Activated CD8-positive, alpha-beta T cell treated with anti-CD3 and anti-CD28 coated beads for 36 hours (primary cell): ENCODE data around the gene RAB8B. TPM values are rescaled to one million over a fixed set of nuclear protein-coding genes. Genes with fewer than 3 reads are reported as not detected.

Experiments
- ATAC-seq: fragments of 200-7000 bp; cut with Tn5 transposase; one replicate; pipeline ENCODE4 v1.10.0; 2021; ENCODE audit warnings: mild to moderate bottlenecking, moderate library complexity
- CTCF ChIA-PET: fragments of 350-600 bp; sonication (Branson Sonifier 250); formaldehyde crosslinking; loops from one replicate; lab custom pipeline; 2021; ENCODE audit warnings: antibody characterized with exemption; lab: Charles Lee
- POLR2A ChIA-PET: fragments of 350-600 bp; sonication (Branson Sonifier 250); formaldehyde crosslinking; loops from one replicate; lab custom pipeline; 2021; ENCODE audit warnings: antibody characterized with exemption; lab: Charles Lee
- DNase-seq: peaks from one replicate; pipeline ENCODE4 v3.0.0-alpha.2; 2020
- H3K27ac Mint-ChIP-seq: one replicate; pipeline ENCODE4 v1.8.0; 2021; ENCODE audit warnings: mild to moderate bottlenecking, mixed read lengths
- H3K27me3 Mint-ChIP-seq: one replicate; pipeline ENCODE4 v1.8.0; 2021; ENCODE audit warnings: mixed read lengths
- H3K36me3 Mint-ChIP-seq: one replicate; pipeline ENCODE4 v1.8.0; 2021; ENCODE audit warnings: low read depth, mixed read lengths
- H3K4me1 Mint-ChIP-seq: one replicate; pipeline ENCODE4 v1.8.0; 2021; ENCODE audit warnings: low read depth, mixed read lengths
- H3K4me3 Mint-ChIP-seq: one replicate; pipeline ENCODE4 v1.8.0; 2021; ENCODE audit warnings: mild to moderate bottlenecking, moderate library complexity, mixed read lengths
- H3K9me3 Mint-ChIP-seq: one replicate; pipeline ENCODE4 v1.8.0; 2021; ENCODE audit warnings: mixed read lengths
- CTCF ChIP-seq: fragments of 200-600 bp; IDR thresholded peaks from one replicate; pipeline ENCODE4 v1.8.0; 2022; ENCODE audit warnings: antibody characterized with exemption, mild to moderate bottlenecking
- intact Hi-C: fragments of 100-400 bp; cut with micrococcal nuclease; formaldehyde crosslinking; loops from one replicate; pipeline ENCODE4 v1.10.0; 2022
- total RNA-seq, 2 experiments: library from RNA; stranded (reverse); gene quantifications; one replicate each; pipeline ENCODE4 v1.2.3, GENCODE V29; 2021

The RAB8B gene
- total RNA-seq, 2 experiments from 2014 or later = 252 to 261 TPM

- POLR2A ChIA-PET = interaction anchor here (1.0 to 1.9 kb wide), 3 partner anchors 10 to 83 kb away, joined by 3 to 5 read pairs (median 4); no protein-coding TSS in a partner anchor
Measured at GRCh38 chr15:63274427-63274826, 85.0 kb downstream of the RAB8B start.

GRCh38 chr15:63276342-63277037, 87.1 kb downstream of the RAB8B start:
- peak overlapping the region; percentile 91 for H3K27ac Mint-ChIP-seq
- H3K9me3 Mint-ChIP-seq = peaks cover 2% of the 10 kb centered on the region
- intact Hi-C loops = loop anchor here (5.0 to 10.0 kb wide), 2 partner anchors 84 to 122 kb away; partner anchors contain the start of gene RPS27L
- ATAC-seq = no peak
- H3K4me1 Mint-ChIP-seq = peaks cover 33% of the 10 kb centered on the region
- no peaks in the 10 kb centered on the region for H3K27me3 Mint-ChIP-seq
- no peak for DNase-seq
- peak overlapping the region; percentile 81 for H3K4me3 Mint-ChIP-seq
- peaks cover 10% of the 10 kb centered on the region for H3K36me3 Mint-ChIP-seq
- CTCF ChIA-PET = interaction anchor here (1.1 to 2.6 kb wide), 3 partner anchors 59 to 110 kb away, joined by 3 to 8 read pairs (median 7); no protein-coding TSS in a partner anchor
- POLR2A ChIA-PET = interaction anchor here (0.8 to 1.5 kb wide), 4 partner anchors 15 to 64 kb away, joined by 3 to 5 read pairs (median 3); no protein-coding TSS in a partner anchor
- no peak for TF ChIP-seq CTCF

More at GRCh38 chr15:63274427-63274826, 85.0 kb downstream of the RAB8B start:
- H3K9me3 Mint-ChIP-seq = peaks cover 2% of the 10 kb centered on the region
- no peak overlapping the region for H3K4me3 Mint-ChIP-seq
- peaks cover 20% of the 10 kb centered on the region for H3K36me3 Mint-ChIP-seq
- ATAC-seq = no peak
- no peaks in the 10 kb centered on the region for H3K27me3 Mint-ChIP-seq
- intact Hi-C loops = loop anchor here (10.0 kb wide), 1 partner anchor 120 kb away; the partner anchor contains the start of gene RPS27L
- H3K4me1 Mint-ChIP-seq = peaks cover 34% of the 10 kb centered on the region
- peak; percentile 32 for DNase-seq
- CTCF ChIA-PET = interaction anchor here (1.0 to 2.6 kb wide), 3 partner anchors 17 to 108 kb away, joined by 3 to 8 read pairs (median 3); no protein-coding TSS in a partner anchor
- H3K27ac Mint-ChIP-seq = peak overlapping the region; percentile 13
- TF ChIP-seq CTCF = no peak

GRCh38 chr15:63277038-63277892, 87.9 kb downstream of the RAB8B start, which contains the start of gene APH1B:
APH1B (plus strand) TSS chr15:63277605; CDS start chr15:63277624, 19 bp downstream.
- ChIA-PET CTCF (interaction anchor here (0.8 to 2.5 kb wide), 5 partner anchors 11 to 120 kb away, joined by 3 to 10 read pairs (median 3); partner anchors contain the start of gene RPS27L), POLR2A (interaction anchor here (0.8 kb wide), 2 partner anchors 17 to 60 kb away, joined by 3 read pairs; no protein-coding TSS in a partner anchor)
- H3K27ac Mint-ChIP-seq = peak within 1 kb of the TSS; percentile 91
- H3K4me1 Mint-ChIP-seq = peaks cover 33% of the 10 kb centered on the region
- no peak for TF ChIP-seq CTCF
- intact Hi-C loops = loop anchor here (5.0 to 10.0 kb wide), 2 partner anchors 85 to 122 kb away; partner anchors contain the start of gene RPS27L
- ATAC-seq (peak; percentile 84), DNase-seq (peak; percentile 77)
- H3K9me3 Mint-ChIP-seq = peaks cover 2% of the 10 kb centered on the region
- peaks cover 10% of the 10 kb centered on the region for H3K36me3 Mint-ChIP-seq
- peak within 1 kb of the TSS; percentile 81 for H3K4me3 Mint-ChIP-seq
- no peaks in the 10 kb centered on the region for H3K27me3 Mint-ChIP-seq

- ChIA-PET POLR2A (no interaction called here), CTCF (interaction anchor here (0.8 to 2.5 kb wide), 4 partner anchors 11 to 121 kb away, joined by 3 to 10 read pairs (median 3); partner anchors contain the start of gene RPS27L)
- peaks cover 30% of the 10 kb centered on the region for H3K4me1 Mint-ChIP-seq
- DNase-seq (no peak), ATAC-seq (no peak)
- H3K9me3 Mint-ChIP-seq = no peaks in the 10 kb centered on the region
- H3K27me3 Mint-ChIP-seq = no peaks in the 10 kb centered on the region
- TF ChIP-seq CTCF = no peak
- intact Hi-C loops = loop anchor here (5.0 to 10.0 kb wide), 2 partner anchors 86 to 123 kb away; partner anchors contain the start of gene RPS27L
- H3K4me3 Mint-ChIP-seq = peak overlapping the region; percentile 70
- H3K27ac Mint-ChIP-seq = peak overlapping the region; percentile 59
- peaks cover 6% of the 10 kb centered on the region for H3K36me3 Mint-ChIP-seq
Measured at GRCh38 chr15:63277893-63278456, 88.6 kb downstream of the RAB8B start.
